ENCODE results near the gene DOK6. TPM values are rescaled to one million over a fixed set of nuclear protein-coding genes. Genes with fewer than 3 reads are reported as not detected.

The DOK6 gene
- total and polyA plus RNA-seq, 2 donors (not counting 3 experiments of a cell fraction or from before 2014, with no cell fraction given), result under 0.01 TPM; not detected in 1

DNA sequence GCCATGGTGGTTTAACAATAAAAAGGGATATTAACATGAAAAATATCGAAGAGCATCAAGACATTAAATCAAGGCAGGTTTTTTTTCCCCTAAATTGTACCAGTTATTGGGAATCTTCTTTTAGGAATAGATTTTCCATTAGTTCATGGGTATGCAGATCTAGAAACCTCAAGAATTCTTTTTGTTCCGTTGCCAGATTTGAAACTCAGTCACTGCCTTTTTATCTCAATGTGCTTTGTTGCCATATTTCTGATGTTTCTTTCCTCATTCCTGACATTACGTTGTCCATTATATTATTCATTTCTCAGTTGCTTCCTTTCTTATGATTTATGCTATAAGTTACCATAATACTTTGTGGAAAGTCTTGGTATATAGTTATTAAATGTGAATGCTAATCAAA lies 384.8 kb downstream of the DOK6 start:
- H3K27ac ChIP-seq (ENCODE audit: insufficient read depth, low read depth, low read length), result no peak overlapping the region
- no peaks in the 10 kb centered on the region for H3K9me1 ChIP-seq (replicated peaks; ENCODE audit: control insufficient read depth, extremely low read depth, insufficient read depth, low read length)
- DNase-seq (ENCODE audit: low read depth, low spot score) (no peak), FAIRE-seq (no peak)
- no peak overlapping the region for H3K4me2 ChIP-seq (ENCODE audit: insufficient read depth, low read length)
- no peak overlapping the region for H2AFZ ChIP-seq (ENCODE audit: low read depth, low read length)
- CTCF ChIA-PET, result no interaction called here
- dilution Hi-C loops (cut with MboI; ENCODE audit: extremely low pct_ligation_motif_present, low sequenced_read_pairs), result no loop called here
- no peak overlapping the region for H3K9ac ChIP-seq (replicated peaks; ENCODE audit: extremely low read depth, insufficient read depth, low read length)
- H3K36me3 ChIP-seq (ENCODE audit: control insufficient read depth in 2 of 2, extremely low read depth in 1 of 2, insufficient read depth in 2 of 2, low read length in 2 of 2), result no peaks in the 10 kb centered on the region
- no peak overlapping the region for H3K4me3 ChIP-seq (replicated peaks in 1 of 3; ENCODE audit: insufficient read depth in 1 of 3, low read depth in 1 of 3, low read length in 3 of 3)
- TF ChIP-seq MYC (IDR thresholded peaks at IDR 0.05; ENCODE audit: low read depth, low read length) (no peak), JUN (IDR thresholded peaks at IDR 0.05; ENCODE audit: borderline replicate concordance, insufficient read depth, insufficient read length, low read depth) (no peak), GATA2 (IDR thresholded peaks at IDR 0.05; ENCODE audit: insufficient read depth, insufficient read length, low read depth, low read length) (no peak), EZH2 (IDR thresholded peaks at IDR 0.05; ENCODE audit: borderline replicate concordance, low read depth, low read length, severe bottlenecking) (no peak), POLR2A (IDR thresholded peaks at IDR 0.05; ENCODE audit: low read depth, low read length) (no peak), POLR2AphosphoS5 (IDR thresholded peaks at IDR 0.05; ENCODE audit: insufficient read depth, low read depth, low read length) (no peak)
- TF ChIP-seq, protein P1, sequence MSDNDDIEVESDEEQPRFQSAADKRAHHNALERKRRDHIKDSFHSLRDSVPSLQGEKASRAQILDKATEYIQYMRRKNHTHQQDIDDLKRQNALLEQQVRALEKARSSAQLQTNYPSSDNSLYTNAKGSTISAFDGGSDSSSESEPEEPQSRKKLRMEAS (IDR thresholded peaks at IDR 0.05; ENCODE audit: insufficient read depth, insufficient read length), result no peak
- TF ChIP-seq, protein P2, sequence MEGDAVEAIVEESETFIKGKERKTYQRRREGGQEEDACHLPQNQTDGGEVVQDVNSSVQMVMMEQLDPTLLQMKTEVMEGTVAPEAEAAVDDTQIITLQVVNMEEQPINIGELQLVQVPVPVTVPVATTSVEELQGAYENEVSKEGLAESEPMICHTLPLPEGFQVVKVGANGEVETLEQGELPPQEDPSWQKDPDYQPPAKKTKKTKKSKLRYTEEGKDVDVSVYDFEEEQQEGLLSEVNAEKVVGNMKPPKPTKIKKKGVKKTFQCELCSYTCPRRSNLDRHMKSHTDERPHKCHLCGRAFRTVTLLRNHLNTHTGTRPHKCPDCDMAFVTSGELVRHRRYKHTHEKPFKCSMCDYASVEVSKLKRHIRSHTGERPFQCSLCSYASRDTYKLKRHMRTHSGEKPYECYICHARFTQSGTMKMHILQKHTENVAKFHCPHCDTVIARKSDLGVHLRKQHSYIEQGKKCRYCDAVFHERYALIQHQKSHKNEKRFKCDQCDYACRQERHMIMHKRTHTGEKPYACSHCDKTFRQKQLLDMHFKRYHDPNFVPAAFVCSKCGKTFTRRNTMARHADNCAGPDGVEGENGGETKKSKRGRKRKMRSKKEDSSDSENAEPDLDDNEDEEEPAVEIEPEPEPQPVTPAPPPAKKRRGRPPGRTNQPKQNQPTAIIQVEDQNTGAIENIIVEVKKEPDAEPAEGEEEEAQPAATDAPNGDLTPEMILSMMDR (IDR thresholded peaks at IDR 0.05; ENCODE audit: extremely low read depth in 1 of 2, insufficient read depth in 1 of 2, low read depth in 1 of 2, low read length in 2 of 2), result no peak
- intact Hi-C loops (cut with micrococcal nuclease), result no loop called here
- POLR2A ChIA-PET, result no interaction called here
- H4K20me1 ChIP-seq (replicated peaks; ENCODE audit: control insufficient read depth, extremely low read depth, insufficient read depth, low read length), result no peaks in the 10 kb centered on the region
- no peaks in the 10 kb centered on the region for H3K27me3 ChIP-seq (ENCODE audit: control insufficient read depth in 2 of 2, insufficient read depth in 2 of 2, low read length in 2 of 2)
- peaks cover 12% of the 10 kb centered on the region for H3K4me1 ChIP-seq (ENCODE audit: control insufficient read depth, extremely low read depth, insufficient read depth, low read length)
- H3K79me2 ChIP-seq (ENCODE audit: control insufficient read depth, insufficient read depth, low read length), result no peaks in the 10 kb centered on the region
- no TSS peak for BruUV-seq (replicated peaks)
- no peaks in the 10 kb centered on the region for H3K9me3 ChIP-seq (replicated peaks; ENCODE audit: control insufficient read depth, insufficient read depth, low read length)

All from endothelial cell of umbilical vein (primary cell).